GM19099 (cell line): ENCODE results near the gene TMEM175.

Experiments used
- POLR2A ChIP-seq: IDR thresholded peaks from 3 replicates; pipeline ENCODE4 v1.6.1; 2011; ENCODE audit warnings: low read depth; ENCODE audit not compliant: insufficient read length; ENCODE audit errors: extremely low read depth

TMEM175 gene

DNA sequence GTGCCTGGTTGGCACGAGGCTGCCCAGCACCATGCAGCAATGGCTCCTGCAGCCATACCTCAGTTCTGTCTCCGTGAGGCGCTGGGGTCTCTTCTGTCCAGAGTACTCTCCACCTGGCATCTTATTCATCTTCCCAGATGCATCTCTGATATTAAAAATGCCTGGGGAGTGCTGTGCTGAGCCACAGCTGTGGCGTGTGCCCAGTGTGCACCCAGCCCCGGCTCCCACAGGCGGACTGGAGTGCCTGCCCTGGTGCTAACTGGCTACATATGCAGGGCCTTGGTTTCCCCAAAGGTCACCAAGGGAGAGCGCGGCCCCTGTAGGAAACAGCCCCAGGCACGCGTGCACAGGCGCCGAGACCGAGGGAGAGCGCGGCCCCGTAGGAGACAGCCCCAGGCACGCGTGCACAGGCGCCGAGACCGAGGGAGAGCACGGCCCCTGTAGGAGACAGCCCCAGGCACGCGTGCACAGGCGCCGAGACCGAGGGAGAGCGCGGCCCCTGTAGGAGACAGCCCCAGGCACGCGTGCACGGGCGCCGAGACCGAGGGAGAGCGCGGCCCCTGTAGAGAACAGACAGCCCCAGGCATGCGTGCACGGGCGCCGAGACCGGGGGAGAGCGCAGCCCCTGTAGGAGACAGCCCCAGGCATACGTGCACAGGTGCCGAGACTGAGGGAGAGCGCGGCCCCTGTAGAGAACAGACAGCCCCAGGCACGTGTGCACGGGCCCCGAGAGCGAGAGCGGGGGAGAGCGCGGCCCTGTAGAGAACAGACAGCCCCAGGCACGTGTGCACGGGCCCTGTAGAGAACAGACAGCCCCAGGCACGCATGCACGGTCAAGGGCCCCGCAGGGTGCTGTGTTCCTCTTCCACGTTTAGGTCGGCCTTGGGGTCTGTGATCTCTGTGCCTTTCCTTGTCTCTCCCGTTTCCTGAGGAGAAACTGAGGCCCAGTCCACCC lies 14.5 kb downstream of the TMEM175 start:
- TF ChIP-seq POLR2A, result no peak

DNA sequence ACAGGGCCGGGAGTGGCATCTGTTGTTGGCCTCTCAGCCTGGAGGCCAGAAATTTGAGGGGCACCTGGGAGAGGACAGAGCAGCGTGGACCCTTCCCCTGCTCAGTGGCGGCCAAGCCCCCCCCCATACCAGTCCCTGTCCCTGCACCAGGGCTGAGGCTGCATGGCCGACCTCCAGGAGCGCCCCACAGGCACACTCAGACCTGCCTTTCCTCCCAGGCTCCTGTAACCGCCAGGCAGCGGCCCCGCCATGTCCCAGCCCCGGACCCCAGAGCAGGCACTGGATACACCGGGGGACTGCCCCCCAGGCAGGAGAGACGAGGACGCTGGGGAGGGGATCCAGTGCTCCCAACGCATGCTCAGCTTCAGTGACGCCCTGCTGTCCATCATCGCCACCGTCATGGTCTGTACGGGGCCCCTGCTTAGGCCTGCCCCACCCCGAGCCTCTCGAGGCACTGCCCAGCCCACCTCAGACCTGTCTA lies 15.3 kb downstream of the TMEM175 start:
- TF ChIP-seq POLR2A, result no peak

DNA sequence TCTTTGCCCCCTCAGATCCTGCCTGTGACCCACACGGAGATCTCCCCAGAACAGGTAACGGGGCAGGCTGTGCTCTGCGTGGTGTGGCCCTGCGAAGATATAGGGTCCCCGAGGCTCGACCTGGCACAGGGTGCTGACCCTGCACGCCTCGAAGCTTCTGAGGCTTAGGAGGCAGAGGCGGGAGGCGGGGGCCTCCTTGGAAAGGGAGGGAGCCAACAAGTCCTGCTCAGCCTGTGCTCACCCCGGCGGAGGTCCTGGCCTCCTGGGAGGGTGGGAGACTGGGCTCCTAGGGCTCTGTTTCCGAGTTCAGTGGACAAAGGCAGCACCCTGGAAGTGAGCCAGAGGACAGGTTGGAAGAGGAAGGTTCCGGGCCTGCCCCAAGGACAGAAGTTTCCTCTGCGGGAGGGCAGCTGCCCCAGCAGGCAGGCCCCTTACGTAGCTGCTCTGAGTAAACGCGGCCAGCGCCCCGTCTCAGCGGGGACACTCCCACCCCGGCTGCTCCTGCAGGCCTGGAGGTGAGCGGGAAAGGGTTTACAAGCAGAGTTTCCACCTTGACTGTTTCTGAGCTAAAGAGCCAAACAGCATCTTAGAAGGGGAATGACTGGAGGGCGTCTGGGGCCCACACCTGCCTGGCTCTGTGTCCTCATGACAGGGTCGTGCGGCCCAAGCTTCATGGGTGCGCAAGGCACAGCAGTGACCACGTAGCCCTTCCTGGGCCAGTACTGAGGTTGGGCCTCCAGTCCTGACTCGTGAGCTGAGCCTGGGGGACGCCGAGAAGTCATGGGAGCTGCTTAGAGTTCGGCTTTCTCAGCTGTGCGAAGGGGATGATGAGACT lies 16.1 kb downstream of the TMEM175 start:
- no peak for TF ChIP-seq POLR2A

DNA sequence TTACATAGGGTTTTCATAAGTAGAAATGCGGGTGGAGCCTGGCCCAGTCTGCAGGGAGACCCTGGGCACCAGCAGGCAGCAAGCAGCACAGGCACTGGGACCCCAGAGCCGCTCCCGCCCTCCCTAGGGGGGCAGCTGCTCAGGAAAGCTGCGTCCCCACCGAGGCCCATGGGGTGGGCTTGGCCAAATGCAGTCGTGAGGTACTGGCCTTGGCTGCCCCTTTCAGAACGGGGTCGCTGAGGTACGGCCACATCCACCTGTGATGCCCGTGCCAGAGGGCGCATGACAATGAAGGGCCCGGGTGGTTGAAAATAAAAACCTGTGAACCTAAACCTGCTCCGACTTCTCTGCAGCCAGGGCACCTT lies 16.7 kb downstream of the TMEM175 start:
- TF ChIP-seq POLR2A, result no peak

DNA sequence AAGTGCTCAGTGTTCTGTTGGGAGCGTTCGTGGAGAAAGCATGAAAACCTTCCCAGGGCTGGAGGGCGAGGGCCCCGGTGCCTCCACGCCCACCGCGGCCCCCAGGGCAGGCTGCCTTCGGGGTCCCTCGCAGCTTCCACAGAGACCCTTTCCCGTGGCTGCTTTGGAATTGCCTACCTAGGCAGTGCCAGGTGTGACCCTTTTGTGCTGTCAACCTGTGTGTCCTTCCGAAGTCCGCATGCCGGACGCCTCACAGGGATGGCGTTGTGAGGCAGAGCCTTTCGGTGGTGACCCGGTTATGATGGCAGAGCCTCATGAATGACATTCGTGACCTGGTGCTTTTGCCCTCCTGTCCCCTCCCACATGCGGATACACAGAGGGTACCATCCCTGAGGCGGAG lies 17.4 kb downstream of the TMEM175 start:
- TF ChIP-seq POLR2A, result no peak

DNA sequence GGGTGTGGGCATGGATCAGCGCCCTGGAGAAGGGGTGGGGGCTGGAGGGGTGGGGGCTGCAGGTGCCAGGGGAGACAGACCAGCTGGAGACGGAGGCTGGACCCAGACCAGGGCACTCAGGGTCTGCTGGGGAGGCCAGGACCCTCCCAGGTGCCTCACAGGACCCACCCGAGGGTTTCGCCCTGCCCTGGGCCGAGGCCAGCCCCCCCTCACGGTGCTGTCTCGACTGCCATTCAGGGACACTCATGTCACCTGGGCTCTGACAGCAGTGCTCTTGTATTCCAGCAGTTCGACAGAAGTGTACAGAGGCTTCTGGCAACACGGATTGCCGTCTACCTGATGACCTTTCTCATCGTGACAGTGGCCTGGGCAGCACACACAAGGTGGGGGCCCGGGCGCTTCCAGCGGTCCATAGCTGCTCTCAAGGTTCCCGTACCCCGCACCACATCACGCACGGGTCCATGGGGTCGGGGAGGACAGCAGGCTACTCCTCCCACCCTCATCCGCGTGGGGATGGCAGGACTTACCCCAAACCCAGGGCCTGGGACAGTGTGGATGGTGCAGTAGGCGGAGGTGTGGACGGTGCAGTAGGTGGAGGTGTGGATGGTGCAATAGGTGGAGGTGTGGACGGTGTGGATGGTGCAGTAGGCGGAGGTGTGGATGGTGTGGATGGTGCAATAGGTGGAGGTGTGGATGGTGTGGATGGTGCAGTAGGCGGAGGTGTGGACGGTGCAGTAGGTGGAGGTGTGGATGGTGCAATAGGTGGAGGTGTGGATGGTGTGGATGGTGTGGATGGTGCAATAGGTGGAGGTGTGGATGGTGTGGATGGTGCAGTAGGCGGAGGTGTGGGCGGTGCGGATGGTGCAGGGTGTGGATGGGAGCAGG lies 18.1 kb downstream of the TMEM175 start:
- TF ChIP-seq POLR2A, result no peak

- TF ChIP-seq POLR2A, result no peak
Measured at GRCh38 chr4:951186-951585, 18.9 kb downstream of the TMEM175 start.

- TF ChIP-seq POLR2A, result no peak
Measured at GRCh38 chr4:951594-952468, 19.6 kb downstream of the TMEM175 start.

- TF ChIP-seq POLR2A, result no peak
Measured at GRCh38 chr4:952881-953573, 20.8 kb downstream of the TMEM175 start.

DNA sequence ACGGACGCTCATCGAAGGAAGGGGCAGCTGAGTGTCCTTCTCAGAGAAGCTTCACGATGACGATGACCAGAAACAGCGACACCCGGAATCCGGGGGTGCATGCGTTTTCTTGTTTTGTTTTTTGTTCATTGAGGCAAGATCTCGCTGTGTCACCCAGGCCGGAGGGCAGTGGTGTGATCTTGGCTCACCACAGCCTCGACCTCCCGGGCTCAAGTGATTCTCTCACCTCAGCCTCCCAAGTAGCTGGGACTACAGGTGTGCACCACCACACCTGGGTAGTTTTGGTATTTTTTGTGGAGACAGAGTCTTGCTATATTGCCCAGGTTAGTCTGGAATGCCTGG lies 21.3 kb downstream of the TMEM175 start:
- TF ChIP-seq POLR2A, result no peak

GRCh38 chr4:954211-955020 lies 22.2 kb downstream of the TMEM175 start:
- TF ChIP-seq POLR2A, result no peak

DNA sequence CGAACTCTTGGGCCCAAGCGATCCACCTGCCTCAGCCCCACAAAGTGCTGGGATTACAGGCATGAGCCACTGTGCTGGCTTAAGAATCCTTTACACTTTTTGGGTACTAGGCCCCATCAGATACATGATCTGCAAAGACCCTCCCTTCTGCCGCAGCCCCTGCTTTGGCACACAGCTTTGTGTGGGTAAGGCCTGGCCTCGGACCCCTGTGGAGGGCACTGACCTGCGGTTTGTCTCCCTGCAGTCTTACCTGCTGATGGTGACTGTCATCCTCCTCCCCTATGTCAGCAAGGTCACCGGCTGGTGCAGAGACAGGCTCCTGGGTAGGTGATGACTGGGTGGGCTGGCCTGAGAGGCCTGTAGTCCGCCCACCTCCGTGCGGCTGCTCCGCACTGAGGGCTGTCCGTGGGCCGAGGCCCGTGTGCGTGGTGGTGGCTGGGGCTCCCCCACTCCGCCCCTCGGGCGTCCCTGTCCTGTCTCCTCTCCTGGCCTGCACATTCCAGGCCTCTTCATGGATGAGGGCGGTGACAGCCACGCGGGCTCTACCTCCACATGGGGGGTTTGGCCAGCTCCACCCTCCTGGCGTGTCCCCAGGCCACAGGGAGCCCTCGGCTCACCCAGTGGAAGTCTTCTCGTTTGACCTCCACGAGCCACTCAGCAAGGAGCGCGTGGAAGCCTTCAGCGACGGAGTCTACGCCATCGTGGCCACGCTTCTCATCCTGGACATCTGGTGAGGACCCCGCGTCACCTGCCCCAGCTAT lies 23.1 kb downstream of the TMEM175 start:
- TF ChIP-seq POLR2A, result no peak
